H4 (cell line): ENCODE results near the gene CCR1. TPM values are rescaled to one million over a fixed set of nuclear protein-coding genes. Genes with fewer than 3 reads are reported as not detected.
A peak's percentile ranks its signal among the peaks of the same experiment; 100 is the strongest.
"Not testable (repeated sequence)": the region's sequence is repeated elsewhere in the genome, so short reads cannot be mapped to it uniquely, and the experiment has no call there.

Experiments
- DNase-seq: peaks from one replicate; pipeline ENCODE4 v3.0.0-alpha.2; 2015; ENCODE audit warnings: low spot score
- total RNA-seq: library from RNA; depleted of rRNA; stranded (reverse); fragments of >200 nt; shearing (Covaris generic); gene quantifications from 2 replicates; pipeline ENCODE4 v1.2.3, GENCODE V29; 2014

The CCR1 gene
- total RNA-seq, 1 experiment from 2014 or later, result 0.08 TPM

DNA sequence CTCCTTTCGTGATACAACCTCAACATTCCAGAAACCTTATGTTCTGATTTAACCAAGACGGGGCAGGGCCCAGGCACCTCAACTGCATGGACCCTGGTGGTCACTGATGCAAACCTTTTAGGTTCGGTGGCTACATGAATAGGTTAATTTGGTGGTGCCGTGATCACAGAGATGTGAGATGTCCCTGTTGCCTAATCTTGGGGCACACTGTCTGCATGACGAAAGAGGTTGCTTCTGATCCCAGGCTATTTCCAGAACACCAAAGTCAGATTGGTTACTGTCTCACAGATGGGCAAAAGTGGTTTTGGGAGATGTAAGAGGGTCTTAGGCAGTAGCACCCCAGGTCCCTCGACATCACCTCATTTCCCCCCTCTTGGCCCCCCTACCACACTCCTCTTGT is 4.0 kb upstream of the CCR1 start:
- DNase-seq, result no peak

DNA sequence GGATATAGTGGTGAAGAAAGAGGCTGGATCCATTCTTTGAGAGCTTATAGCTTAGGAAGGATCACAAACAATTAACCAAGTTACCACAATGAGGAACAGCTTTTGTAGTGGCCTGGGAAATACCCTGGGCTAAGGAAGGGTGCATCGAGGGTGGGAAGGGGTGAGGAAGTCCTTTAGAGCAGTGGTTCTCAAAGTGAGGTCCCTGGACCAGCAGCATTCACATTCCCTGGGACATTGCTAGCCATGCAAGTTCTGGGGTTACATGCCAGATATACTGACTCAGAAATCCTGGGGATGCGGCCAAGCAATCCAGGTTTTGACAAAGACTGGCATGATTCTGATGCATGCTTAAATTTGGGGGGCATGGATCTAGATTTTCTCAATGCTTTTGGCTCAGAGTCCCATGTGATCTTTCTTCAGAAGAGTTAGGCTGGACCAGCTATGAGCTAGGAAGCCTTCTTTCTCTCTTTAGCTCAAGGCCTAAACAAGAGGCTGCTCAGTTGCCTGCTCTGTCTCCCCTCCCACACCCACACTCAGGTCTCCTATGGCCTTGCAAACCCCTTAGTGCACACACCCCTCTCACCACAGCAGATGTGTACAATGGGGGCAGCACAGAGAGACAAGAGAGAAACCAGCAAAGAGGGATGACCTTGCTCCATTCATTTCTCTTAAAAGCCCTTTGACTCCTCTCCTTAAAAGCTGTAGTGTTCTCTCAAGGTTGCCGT is 1.8 kb upstream of the CCR1 start:
- no peak for DNase-seq

DNA sequence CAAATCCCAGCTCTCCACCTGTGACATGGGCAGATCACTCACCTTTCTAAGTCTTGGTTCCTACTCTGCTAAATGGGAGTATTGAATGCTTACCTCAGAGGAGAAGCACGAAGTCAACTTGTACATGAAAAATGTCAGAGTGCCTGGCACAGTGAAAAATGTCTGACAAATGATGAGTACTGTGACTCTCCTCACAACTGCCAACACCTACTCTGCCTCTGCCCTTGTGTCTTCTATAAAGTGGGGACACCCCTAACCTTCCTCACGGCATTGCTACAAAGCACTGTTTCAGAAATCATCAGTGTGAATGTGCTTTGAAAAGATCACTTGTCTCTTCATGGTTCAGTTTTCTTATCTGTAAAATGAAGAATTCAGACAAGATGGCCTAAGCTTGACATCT is 940 bp upstream of the CCR1 start:
- no peak for DNase-seq

DNA sequence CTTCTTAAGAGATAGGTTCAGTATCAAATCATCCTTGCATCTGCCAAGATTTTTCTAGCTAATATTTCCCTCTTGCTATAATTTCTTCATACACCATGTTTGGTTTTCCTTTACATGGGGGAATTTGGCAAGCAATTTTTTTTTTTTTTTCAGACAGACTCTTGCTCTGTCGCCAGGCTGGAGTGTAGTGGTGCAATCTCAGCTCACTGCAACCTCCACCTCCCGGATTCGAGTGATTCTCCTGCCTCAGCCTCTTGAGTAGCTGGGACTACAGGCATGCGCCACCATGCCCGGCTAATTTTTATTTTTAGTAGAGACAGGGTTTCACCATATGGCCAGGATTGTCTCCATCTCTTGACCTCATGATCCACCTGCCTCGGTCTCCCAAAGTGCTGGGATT is 599 bp downstream of the CCR1 start:
- not testable (repeated sequence) for DNase-seq

GRCh38 chr3:46206282-46207015 is 1.7 kb downstream of the CCR1 start:
- no peak for DNase-seq

GRCh38 chr3:46205286-46205960 is 2.7 kb downstream of the CCR1 start:
- no peak for DNase-seq

DNA sequence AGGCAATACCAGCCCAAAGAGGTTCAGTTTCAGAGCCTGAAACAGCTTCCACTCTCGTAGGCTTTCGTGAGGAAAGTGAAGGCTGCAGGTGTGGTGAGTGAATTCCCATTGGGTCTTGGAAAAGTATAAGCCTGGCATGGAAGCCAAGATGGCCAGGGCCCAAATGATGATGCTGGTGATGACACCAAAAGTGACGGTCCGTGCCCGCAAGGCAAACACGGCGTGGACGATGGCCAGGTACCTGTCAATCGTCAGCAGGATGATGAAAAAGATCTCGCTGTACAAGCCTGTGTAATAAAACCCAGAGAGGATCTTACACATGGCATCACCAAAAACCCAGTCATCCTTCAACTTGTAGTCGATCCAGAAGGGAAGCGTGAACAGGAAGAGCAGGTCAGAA is 4.4 kb downstream of the CCR1 start:
- no peak for DNase-seq

DNA sequence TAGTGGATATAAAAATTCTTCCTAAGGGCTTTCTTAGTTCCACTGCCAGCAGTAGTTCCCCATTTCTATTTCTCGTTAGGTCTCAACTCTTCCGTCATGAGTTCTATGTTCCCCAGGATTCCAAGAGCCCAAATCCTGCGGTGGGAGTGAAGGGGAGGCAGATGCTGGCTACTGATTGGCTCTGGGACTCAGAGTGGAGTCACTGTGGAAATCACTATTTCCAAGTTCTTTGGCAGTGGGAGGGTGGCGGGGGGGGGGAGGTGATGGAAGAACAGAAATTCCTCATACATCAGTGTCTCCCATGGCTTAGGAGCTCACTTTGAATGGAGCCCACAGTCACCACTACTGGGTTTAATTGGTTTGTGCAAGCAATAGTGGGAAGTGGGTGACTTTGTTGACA is 5.6 kb downstream of the CCR1 start:
- DNase-seq, result no peak

DNA sequence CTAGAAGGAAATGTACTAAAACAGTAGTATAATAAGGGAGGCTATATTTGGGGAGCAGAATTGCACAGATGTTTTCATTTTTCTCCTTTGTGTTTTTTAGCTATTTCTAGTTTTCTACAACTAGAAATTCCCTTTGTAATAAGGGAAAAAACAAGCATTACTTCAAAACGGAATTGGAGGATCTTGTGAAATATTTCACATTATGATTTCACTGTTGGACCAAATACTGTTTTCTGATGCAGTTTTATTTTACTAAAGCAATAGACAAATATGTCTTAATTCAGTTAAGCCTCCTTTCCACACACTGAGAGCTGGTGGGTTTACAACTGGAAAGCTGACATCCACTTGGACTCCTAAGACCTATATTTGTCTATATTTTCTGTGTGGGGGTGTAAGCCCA is 7.3 kb downstream of the CCR1 start:
- DNase-seq, result no peak

GRCh38 chr3:46200211-46200610 is 7.9 kb downstream of the CCR1 start:
- no peak for DNase-seq

GRCh38 chr3:46196261-46196957 is 11.7 kb downstream of the CCR1 start:
- no peak for DNase-seq

- no peak for DNase-seq
Observed at GRCh38 chr3:46194868-46195553, 13.1 kb downstream of the CCR1 start.

DNA sequence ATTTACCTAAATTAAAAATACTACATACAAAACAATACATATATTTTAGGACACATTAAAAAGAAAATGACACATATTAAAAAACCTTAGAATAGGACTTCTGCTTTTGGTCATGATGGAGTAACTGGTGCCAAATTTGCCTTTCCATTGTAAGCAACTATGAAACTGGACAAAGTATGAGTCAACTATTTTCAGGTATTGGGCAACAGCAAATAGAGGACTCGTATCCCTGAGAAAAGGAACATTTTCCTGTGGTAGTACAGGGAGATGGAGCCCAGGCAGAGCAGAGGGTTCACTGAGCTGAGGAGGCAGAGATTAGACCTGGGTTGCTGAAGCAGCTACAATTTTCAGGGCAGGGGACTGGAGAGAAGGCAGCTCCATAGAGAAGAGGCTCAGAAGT is 14.7 kb downstream of the CCR1 start:
- DNase-seq, result no peak

DNA sequence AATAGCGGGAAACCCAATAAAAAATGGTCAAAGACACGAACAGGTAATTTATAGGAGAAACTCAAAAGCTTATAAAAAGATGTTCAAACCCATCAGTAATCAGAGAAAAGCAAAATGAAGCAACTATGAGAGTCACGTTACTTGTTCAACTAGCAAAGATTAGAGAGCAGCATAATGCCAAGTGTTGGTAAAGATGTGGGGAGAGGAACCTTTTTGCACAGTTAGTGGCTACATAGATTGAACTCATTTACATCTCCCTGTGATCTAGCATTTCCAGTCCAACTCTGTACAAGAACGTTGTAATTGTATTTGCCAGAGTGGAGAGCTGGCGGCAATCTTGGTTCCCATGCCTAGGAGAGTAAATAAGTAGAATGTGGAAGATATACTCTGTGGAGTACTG is 15.2 kb downstream of the CCR1 start:
- no peak for DNase-seq

DNA sequence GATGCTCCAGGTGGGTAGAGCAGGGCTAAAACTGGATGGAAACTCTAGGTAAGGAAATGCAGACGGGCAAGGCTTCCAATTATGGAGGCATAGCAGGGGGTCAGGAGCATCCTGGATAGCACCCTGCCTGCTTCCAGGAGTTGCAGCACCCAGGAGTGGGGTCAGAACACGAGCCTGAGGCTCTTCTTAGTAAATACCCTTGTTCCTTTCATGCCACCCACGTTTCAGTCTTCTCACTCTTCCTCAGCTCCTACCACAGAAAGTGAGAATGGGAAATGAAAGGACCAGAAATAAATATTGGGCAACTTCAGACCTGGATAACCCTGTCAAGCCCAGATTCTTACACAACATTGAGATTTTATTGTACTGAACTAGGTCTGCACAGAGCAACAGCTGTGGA is 16.4 kb downstream of the CCR1 start:
- DNase-seq, result no peak

GRCh38 chr3:46188708-46189107 is 19.4 kb downstream of the CCR1 start:
- no peak for DNase-seq

GRCh38 chr3:46187876-46188275 is 20.2 kb downstream of the CCR1 start:
- no peak for DNase-seq

- DNase-seq, result no peak
Observed at GRCh38 chr3:46187341-46187700, 20.8 kb downstream of the CCR1 start.

DNA sequence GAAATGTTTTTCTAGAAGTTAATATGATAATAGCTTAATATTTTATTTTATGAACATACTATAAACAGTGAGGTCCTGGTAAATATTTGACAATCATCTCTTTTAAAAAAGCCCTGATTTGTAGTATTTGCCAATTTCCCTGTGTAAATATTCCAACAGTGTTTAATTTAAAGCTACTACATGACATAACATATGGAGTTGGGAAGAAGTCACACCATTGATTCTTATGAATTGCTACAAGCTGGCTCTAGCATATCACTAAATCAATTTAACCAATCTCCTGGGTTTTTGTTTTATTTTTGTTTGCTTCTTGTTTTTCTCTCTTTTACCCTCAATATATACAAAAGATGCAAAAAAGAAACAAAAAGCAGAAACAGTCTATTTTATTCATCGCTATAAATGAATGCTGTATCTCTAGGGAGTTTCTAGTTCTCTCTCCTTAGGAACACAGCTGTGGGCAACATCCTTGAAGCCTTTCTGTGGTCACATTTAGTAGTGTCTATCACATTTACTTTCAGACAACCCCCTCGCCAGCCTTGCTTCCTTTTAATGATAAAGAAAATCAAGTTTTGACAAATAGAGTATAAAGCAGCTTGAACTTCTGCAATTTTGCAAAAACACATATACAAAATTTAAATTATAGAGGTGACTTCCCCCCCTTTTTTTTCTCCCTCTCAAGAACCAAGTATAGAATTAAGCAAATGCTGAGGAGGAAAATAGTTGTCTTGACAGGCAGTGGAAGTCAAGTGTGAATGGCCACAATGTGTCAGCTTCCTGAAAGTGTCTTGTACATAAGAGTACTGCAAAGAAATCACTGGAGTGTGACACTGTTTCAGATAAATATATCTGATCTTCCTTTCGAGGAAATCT is 21.4 kb downstream of the CCR1 start:
- no peak for DNase-seq

GRCh38 chr3:46184469-46184868 is 23.6 kb downstream of the CCR1 start:
- no peak for DNase-seq

DNA sequence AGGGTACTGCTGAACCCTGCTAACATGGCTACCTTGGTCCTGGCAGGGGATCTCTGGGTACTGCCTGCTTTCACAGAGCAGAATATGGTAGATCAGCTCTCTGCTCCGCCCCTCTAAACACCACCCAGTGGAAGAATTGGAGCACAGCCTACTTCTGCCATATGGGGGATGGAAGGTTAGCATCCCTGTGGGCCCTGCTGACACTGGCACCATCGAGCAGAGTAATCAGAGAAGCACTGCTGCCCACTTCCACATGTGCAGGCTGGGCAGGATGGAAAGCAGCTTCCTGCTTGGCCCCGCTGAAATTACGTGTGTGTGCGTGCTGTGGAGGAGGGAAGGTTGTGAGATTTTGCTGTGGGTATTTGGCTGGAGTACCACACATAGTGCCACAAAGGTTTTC is 24.8 kb downstream of the CCR1 start:
- peak; percentile 12 for DNase-seq
